Mesenchymal stem cell (in vitro differentiated cells and primary cell): Measurements from ENCODE around the gene DENND2A.

ENCODE experiments used
- DNase-seq: peaks from one replicate; pipeline ENCODE4 v3.0.0-alpha.2; 2013
- H2AFZ ChIP-seq: one replicate; pipeline ENCODE4 v1.6.1; 2013; ENCODE audit warnings: low read depth, mild to moderate bottlenecking, control low read depth, inconsistent platforms, low read length, moderate library complexity
- H2AK5ac ChIP-seq: 2 replicates; pipeline ENCODE4 v1.6.1; 2013; ENCODE audit warnings: low read length, moderate library complexity, mild to moderate bottlenecking, inconsistent platforms; ENCODE audit not compliant: severe bottlenecking
- H2BK120ac ChIP-seq: one replicate; pipeline ENCODE4 v1.6.1; 2013; ENCODE audit warnings: low read depth, mild to moderate bottlenecking, inconsistent platforms, low read length, moderate library complexity
- H2BK12ac ChIP-seq, 2 experiments: one replicate each; pipeline ENCODE4 v1.6.1; 2013; ENCODE audit warnings: inconsistent platforms in 2 of 2, low read length in 2 of 2, mild to moderate bottlenecking in 2 of 2, moderate library complexity in 2 of 2, control low read depth in 1 of 2
- H2BK15ac ChIP-seq: one replicate; pipeline ENCODE4 v1.6.1; 2013; ENCODE audit warnings: mild to moderate bottlenecking, low read depth, inconsistent platforms; ENCODE audit not compliant: poor library complexity, severe bottlenecking
- H2BK5ac ChIP-seq: 2 replicates; pipeline ENCODE4 v1.6.1; 2013; ENCODE audit warnings: low read depth, mild to moderate bottlenecking, low read length, control low read depth, inconsistent platforms; ENCODE audit not compliant: poor library complexity, severe bottlenecking
- H3K14ac ChIP-seq, 2 experiments: one replicate each; pipeline ENCODE4 v1.6.1; 2013; ENCODE audit warnings: inconsistent platforms in 2 of 2, low read length in 2 of 2, control low read depth in 1 of 2, mild to moderate bottlenecking in 1 of 2, moderate library complexity in 1 of 2
- H3K18ac ChIP-seq, 2 experiments: one replicate each; pipeline ENCODE4 v1.6.1; 2013; ENCODE audit warnings: inconsistent platforms in 2 of 2, low read length in 2 of 2, control low read depth in 1 of 2, low read depth in 1 of 2, mild to moderate bottlenecking in 1 of 2
- H3K23ac ChIP-seq, 2 experiments: one replicate each; pipeline ENCODE4 v1.6.1; 2013; ENCODE audit warnings: inconsistent platforms in 2 of 2, low read length in 2 of 2, mild to moderate bottlenecking in 2 of 2, moderate library complexity in 2 of 2, control low read depth in 1 of 2
- H3K27ac ChIP-seq: 2 replicates; pipeline ENCODE4 v1.5.1; 2013; ENCODE audit warnings: mild to moderate bottlenecking, moderate library complexity, low read length, control low read depth, inconsistent platforms; ENCODE audit not compliant: poor library complexity, severe bottlenecking
- H3K27me3 ChIP-seq, 2 experiments: 2 replicates each; pipeline versions ENCODE4 v1.6.1 to v1.7.0; 2013; ENCODE audit warnings: low read length in 2 of 2, mild to moderate bottlenecking in 2 of 2, moderate library complexity in 2 of 2, control low read depth in 1 of 2, inconsistent platforms in 1 of 2; ENCODE audit not compliant: control insufficient read depth in 1 of 2, insufficient read depth in 1 of 2
- H3K36me3 ChIP-seq, 2 experiments: 2 replicates each; pipeline versions ENCODE4 v1.6.1 to v1.7.0; 2013; ENCODE audit warnings: low read length in 2 of 2, control low read depth in 1 of 2, inconsistent platforms in 1 of 2, low read depth in 1 of 2, mild to moderate bottlenecking in 1 of 2; ENCODE audit not compliant: insufficient read depth in 2 of 2, control insufficient read depth in 1 of 2
- H3K4ac ChIP-seq, 2 experiments: one replicate each; pipeline ENCODE4 v1.6.1; 2013; ENCODE audit warnings: inconsistent platforms in 2 of 2, low read length in 2 of 2, mild to moderate bottlenecking in 2 of 2, moderate library complexity in 2 of 2, control low read depth in 1 of 2, low read depth in 1 of 2
- H3K4me1 ChIP-seq: 2 replicates; pipeline ENCODE4 v1.6.1; 2013; ENCODE audit warnings: low read depth, low read length, control low read depth; ENCODE audit not compliant: control insufficient read depth, insufficient read depth
- H3K4me2 ChIP-seq: 2 replicates; pipeline ENCODE4 v1.6.1; 2013; ENCODE audit warnings: low read length, mild to moderate bottlenecking, inconsistent platforms; ENCODE audit not compliant: poor library complexity, severe bottlenecking
- H3K4me3 ChIP-seq, 2 experiments: 2 replicates each; pipeline versions ENCODE4 v1.5.1 to v1.7.0; 2013; ENCODE audit warnings: low read length in 2 of 2, mild to moderate bottlenecking in 2 of 2, control low read depth in 1 of 2, low read depth in 1 of 2; ENCODE audit not compliant: insufficient read depth in 1 of 2
- H3K79me1 ChIP-seq: replicated peaks from 2 replicates; pipeline ENCODE4 v1.6.1; 2013; ENCODE audit warnings: mild to moderate bottlenecking, control low read depth, low read length, inconsistent platforms; ENCODE audit not compliant: poor library complexity, severe bottlenecking
- H3K9ac ChIP-seq: 2 replicates; pipeline ENCODE4 v1.7.0; 2013; ENCODE audit warnings: mild to moderate bottlenecking, low read length, moderate library complexity
- H3K9me3 ChIP-seq: 2 replicates; pipeline ENCODE4 v1.7.0; 2013; ENCODE audit warnings: mild to moderate bottlenecking, low read length; ENCODE audit not compliant: control insufficient read depth
- H4K8ac ChIP-seq: one replicate; pipeline ENCODE4 v1.6.1; 2013; ENCODE audit warnings: inconsistent platforms, mild to moderate bottlenecking, low read length, moderate library complexity
- H4K91ac ChIP-seq: one replicate; pipeline ENCODE4 v1.6.1; 2013; ENCODE audit warnings: mild to moderate bottlenecking, low read length, inconsistent platforms
- WGBS: methylation state at CpG from one replicate; pipeline ENCODE4 v1.1.7; 2013; ENCODE audit warnings: mixed read lengths; 5-methylcytosine and 5-hydroxymethylcytosine counted together

DENND2A gene

GRCh38 chr7:140562926-140563481 lies 77.6 kb downstream of the DENND2A start:
- peaks cover 28% of the 10 kb centered on the region for H3K4me1 ChIP-seq
- no peak for DNase-seq
- H4K91ac ChIP-seq, result no peak overlapping the region
- no peak overlapping the region for H2AK5ac ChIP-seq
- H4K8ac ChIP-seq, result no peak overlapping the region
- no peak overlapping the region for H2BK15ac ChIP-seq
- H3K4me2 ChIP-seq, result no peak overlapping the region
- H3K18ac ChIP-seq, result no peak overlapping the region
- H3K79me1 ChIP-seq, result peaks cover 16% of the 10 kb centered on the region
- no peaks in the 10 kb centered on the region for H3K27me3 ChIP-seq
- H3K4ac ChIP-seq, result no peak overlapping the region
- peak overlapping the region; percentile 3 for H3K27ac ChIP-seq
- no peak overlapping the region for H2BK120ac ChIP-seq
- no peak overlapping the region for H3K4me3 ChIP-seq
- 82% methylated on average over 4 of the region's 5 CpGs for WGBS
- H3K9me3 ChIP-seq, result no peaks in the 10 kb centered on the region
- H3K9ac ChIP-seq, result no peak overlapping the region
- H3K23ac ChIP-seq, result no peak overlapping the region
- H2BK5ac ChIP-seq, result no peak overlapping the region
- H2BK12ac ChIP-seq, result no peak overlapping the region
- H3K14ac ChIP-seq, result no peak overlapping the region
- H3K36me3 ChIP-seq, result peaks cover 25 to 44% of the 10 kb centered on the region in 2 experiments
- no peak overlapping the region for H2AFZ ChIP-seq

GRCh38 chr7:140559410-140559809 lies 81.2 kb downstream of the DENND2A start:
- Histone ChIP-seq H2BK15ac (no peak overlapping the region), H2BK5ac (no peak overlapping the region), H3K23ac (no peak overlapping the region), H3K27me3 (no peaks in the 10 kb centered on the region), H3K4ac (no peak overlapping the region), H3K9ac (no peak overlapping the region), H2AFZ (no peak overlapping the region), H2BK12ac (no peak overlapping the region), H3K79me1 (peaks cover 20% of the 10 kb centered on the region), H3K14ac (no peak overlapping the region), H3K4me1 (peaks cover 14% of the 10 kb centered on the region), H3K36me3 (peaks cover 43 to 49% of the 10 kb centered on the region in 2 experiments), H3K4me2 (no peak overlapping the region), H3K18ac (no peak overlapping the region), H3K27ac (no peak overlapping the region), H3K9me3 (no peaks in the 10 kb centered on the region), H2AK5ac (no peak overlapping the region), H2BK120ac (no peak overlapping the region), H4K8ac (no peak overlapping the region), H3K4me3 (no peak overlapping the region), H4K91ac (no peak overlapping the region)
- DNase-seq, result no peak
- 88% methylated on average over 9 of the region's 9 CpGs for WGBS

- H3K18ac ChIP-seq, result no peak overlapping the region
- H3K4ac ChIP-seq, result no peak overlapping the region
- no peak for DNase-seq
- no peak overlapping the region for H2AFZ ChIP-seq
- H2BK15ac ChIP-seq, result no peak overlapping the region
- H2AK5ac ChIP-seq, result no peak overlapping the region
- H3K14ac ChIP-seq, result no peak overlapping the region
- H3K4me2 ChIP-seq, result no peak overlapping the region
- no peaks in the 10 kb centered on the region for H3K27me3 ChIP-seq
- H4K91ac ChIP-seq, result no peak overlapping the region
- no peak overlapping the region for H4K8ac ChIP-seq
- no peak overlapping the region for H2BK12ac ChIP-seq
- H3K9me3 ChIP-seq, result no peaks in the 10 kb centered on the region
- H3K79me1 ChIP-seq, result peaks cover 18% of the 10 kb centered on the region
- no peak overlapping the region for H3K4me3 ChIP-seq
- no peak overlapping the region for H2BK5ac ChIP-seq
- H2BK120ac ChIP-seq, result no peak overlapping the region
- H3K23ac ChIP-seq, result no peak overlapping the region
- H3K27ac ChIP-seq, result no peak overlapping the region
- WGBS, result 88% methylated on average over 11 of the region's 13 CpGs
- peaks cover 8% of the 10 kb centered on the region for H3K4me1 ChIP-seq
- H3K36me3 ChIP-seq, result peaks cover 42 to 52% of the 10 kb centered on the region in 2 experiments
- no peak overlapping the region for H3K9ac ChIP-seq
Observed at GRCh38 chr7:140557809-140558518, 82.6 kb downstream of the DENND2A start.

- Histone ChIP-seq H4K91ac (no peak overlapping the region), H3K14ac (no peak overlapping the region), H3K27ac (no peak overlapping the region), H3K4me2 (no peak overlapping the region), H3K4me3 (no peak overlapping the region), H2BK5ac (no peak overlapping the region), H3K36me3 (peaks cover 44 to 52% of the 10 kb centered on the region in 2 experiments), H2BK120ac (no peak overlapping the region), H2AK5ac (no peak overlapping the region), H2BK12ac (no peak overlapping the region), H3K9me3 (no peaks in the 10 kb centered on the region), H4K8ac (no peak overlapping the region), H3K18ac (no peak overlapping the region), H2BK15ac (no peak overlapping the region), H3K9ac (no peak overlapping the region), H3K4me1 (peaks cover 8% of the 10 kb centered on the region), H2AFZ (no peak overlapping the region), H3K79me1 (peaks cover 21% of the 10 kb centered on the region), H3K23ac (no peak overlapping the region), H3K4ac (no peak overlapping the region), H3K27me3 (no peaks in the 10 kb centered on the region)
- no peak for DNase-seq
- 100% methylated on average over 4 of the region's 6 CpGs for WGBS
Observed at GRCh38 chr7:140557069-140557468, 83.5 kb downstream of the DENND2A start.
